Measurements from ENCODE around the gene TMEM170A.
"Not testable (repeated sequence)": the region's sequence is repeated elsewhere in the genome, so short reads cannot be mapped to it uniquely, and the experiment has no call there.

TMEM170A gene

DNA sequence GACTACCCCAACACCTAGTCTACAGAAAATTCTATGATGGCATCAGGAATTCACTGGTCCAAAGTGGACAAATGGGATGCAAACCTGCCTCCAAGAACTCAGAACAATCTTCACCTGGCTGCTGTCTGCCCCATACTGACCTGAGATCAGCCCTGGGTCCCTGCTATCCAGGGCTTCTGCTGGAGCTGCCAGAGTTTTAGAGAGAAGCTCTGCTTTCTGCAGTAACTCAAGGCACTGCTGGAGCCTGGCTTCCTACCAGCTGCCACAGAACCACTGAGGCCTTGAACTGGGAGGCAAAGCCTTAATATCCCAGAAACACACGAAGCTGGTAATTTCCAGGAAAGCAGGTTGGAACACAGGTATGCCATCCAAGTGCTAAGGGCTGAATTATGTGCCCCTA lies 7.5 kb downstream of the TMEM170A start:
- no peak for TF ChIP-seq CTCF (IDR thresholded peaks at IDR 0.05)
- peaks cover 5% of the 10 kb centered on the region for H3K4me1 ChIP-seq
- no peaks in the 10 kb centered on the region for H3K27me3 ChIP-seq (ENCODE audit: control insufficient read depth, insufficient read depth, low read length)
- peaks cover 49% of the 10 kb centered on the region for H3K79me2 ChIP-seq
- no peak overlapping the region for H3K9ac ChIP-seq
- H3K4me3 ChIP-seq (ENCODE audit: low read depth, low read length): no peak overlapping the region
- H3K36me3 ChIP-seq (ENCODE audit: control insufficient read depth, insufficient read depth, low read length): no peaks in the 10 kb centered on the region
- no peak overlapping the region for H2AFZ ChIP-seq
- H3K4me2 ChIP-seq (ENCODE audit: low read length): no peak overlapping the region
- H3K27ac ChIP-seq: no peak overlapping the region
- no peaks in the 10 kb centered on the region for H3K9me3 ChIP-seq (ENCODE audit: control insufficient read depth, low read length)

GRCh38 chr16:75456486-75456885 lies 8.0 kb downstream of the TMEM170A start:
- not testable (repeated sequence) for H3K9ac ChIP-seq; H2AFZ ChIP-seq; H3K4me3 ChIP-seq (ENCODE audit: low read depth, low read length); H3K27ac ChIP-seq; H3K4me2 ChIP-seq (ENCODE audit: low read length); H3K9me3 ChIP-seq (ENCODE audit: control insufficient read depth, low read length); H3K36me3 ChIP-seq (ENCODE audit: control insufficient read depth, insufficient read depth, low read length); H3K4me1 ChIP-seq; H3K27me3 ChIP-seq (ENCODE audit: control insufficient read depth, insufficient read depth, low read length)
- peaks cover 48% of the 10 kb centered on the region for H3K79me2 ChIP-seq

- no peak overlapping the region for H3K27ac ChIP-seq
- no peak for TF ChIP-seq CTCF (IDR thresholded peaks at IDR 0.05)
- H3K9me3 ChIP-seq (ENCODE audit: control insufficient read depth, low read length): no peaks in the 10 kb centered on the region
- peaks cover 5% of the 10 kb centered on the region for H3K4me1 ChIP-seq
- no peak overlapping the region for H3K4me2 ChIP-seq (ENCODE audit: low read length)
- peaks cover 42% of the 10 kb centered on the region for H3K79me2 ChIP-seq
- H3K27me3 ChIP-seq (ENCODE audit: control insufficient read depth, insufficient read depth, low read length): no peaks in the 10 kb centered on the region
- no peak overlapping the region for H3K9ac ChIP-seq
- no peak overlapping the region for H2AFZ ChIP-seq
- H3K4me3 ChIP-seq (ENCODE audit: low read depth, low read length): no peak overlapping the region
- H3K36me3 ChIP-seq (ENCODE audit: control insufficient read depth, insufficient read depth, low read length): no peaks in the 10 kb centered on the region
These were observed 8.8 kb downstream of the TMEM170A start for GRCh38 chr16:75455677-75456076.

DNA sequence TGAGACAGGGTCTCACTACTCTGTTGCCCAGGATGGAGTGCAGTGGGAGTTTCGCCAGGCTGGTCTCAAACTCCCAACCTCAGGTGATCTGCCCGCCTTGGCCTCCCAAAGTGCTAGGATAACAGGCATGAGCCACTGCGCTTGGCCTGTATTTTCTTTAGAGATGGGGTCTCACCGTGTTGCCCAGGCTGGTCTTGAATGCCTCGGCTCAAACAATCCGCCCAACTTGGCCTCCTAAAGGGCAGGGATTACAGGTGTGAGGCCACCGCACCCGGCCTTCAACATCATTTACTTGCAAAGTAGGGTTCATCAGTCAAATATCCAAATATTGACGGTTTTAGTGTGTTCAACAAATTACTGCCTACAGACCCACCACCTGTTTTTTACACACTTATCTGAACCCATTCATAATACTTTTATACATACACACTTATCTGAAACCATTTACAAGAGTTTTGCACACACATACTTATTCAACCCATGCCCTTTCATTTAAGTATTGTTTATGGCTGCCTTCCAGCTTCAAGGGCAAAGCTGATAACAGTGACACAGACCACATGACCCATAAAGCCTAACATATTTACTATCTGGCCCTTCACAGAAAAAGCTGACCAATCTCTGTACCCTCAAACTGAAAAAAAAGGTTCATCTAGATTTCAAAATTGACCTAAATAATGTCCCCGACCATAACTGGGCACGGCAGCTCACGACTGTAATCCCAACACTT lies 11.9 kb downstream of the TMEM170A start:
- H3K9ac ChIP-seq: no peak overlapping the region
- H3K4me1 ChIP-seq: peaks cover 5% of the 10 kb centered on the region
- H3K4me3 ChIP-seq (ENCODE audit: low read depth, low read length): no peak overlapping the region
- no peaks in the 10 kb centered on the region for H3K9me3 ChIP-seq (ENCODE audit: control insufficient read depth, low read length)
- no peak overlapping the region for H3K4me2 ChIP-seq (ENCODE audit: low read length)
- no peaks in the 10 kb centered on the region for H3K36me3 ChIP-seq (ENCODE audit: control insufficient read depth, insufficient read depth, low read length)
- no peak overlapping the region for H2AFZ ChIP-seq
- TF ChIP-seq CTCF (IDR thresholded peaks at IDR 0.05): no peak
- no peak overlapping the region for H3K27ac ChIP-seq
- peaks cover 20% of the 10 kb centered on the region for H3K79me2 ChIP-seq
- no peaks in the 10 kb centered on the region for H3K27me3 ChIP-seq (ENCODE audit: control insufficient read depth, insufficient read depth, low read length)

GRCh38 chr16:75446416-75446815 lies 18.1 kb downstream of the TMEM170A start:
- Histone ChIP-seq H3K9me3 (ENCODE audit: control insufficient read depth, low read length) (no peaks in the 10 kb centered on the region), H3K4me3 (ENCODE audit: low read depth, low read length) (no peak overlapping the region), H3K4me2 (ENCODE audit: low read length) (no peak overlapping the region), H3K9ac (no peak overlapping the region), H3K27ac (no peak overlapping the region), H2AFZ (no peak overlapping the region), H3K79me2 (no peaks in the 10 kb centered on the region), H3K27me3 (ENCODE audit: control insufficient read depth, insufficient read depth, low read length) (no peaks in the 10 kb centered on the region), H3K36me3 (ENCODE audit: control insufficient read depth, insufficient read depth, low read length) (no peaks in the 10 kb centered on the region), H3K4me1 (no peaks in the 10 kb centered on the region)
- TF ChIP-seq CTCF (IDR thresholded peaks at IDR 0.05): no peak
